ENCODE results near the gene NTN1. TPM values are rescaled to one million over a fixed set of nuclear protein-coding genes. Genes with fewer than 3 reads are reported as not detected.

The NTN1 gene
- total and polyA plus RNA-seq, 8 donors: 2.0 to 12.9 (median 9.0) TPM

- Histone ChIP-seq H3K4me3 (no peak overlapping the region), H3K4me1 (no peaks in the 10 kb centered on the region), H3K36me3 (no peaks in the 10 kb centered on the region), H3K27me3 (no peaks in the 10 kb centered on the region), H3K27ac (peak overlapping the region in 1 of 2 donors; percentile 19), H3K9me3 (peaks cover 0 to 18% of the 10 kb centered on the region in 2 donors)
- no peak for TF ChIP-seq CTCF (IDR thresholded peaks at IDR 0.05)
- ATAC-seq (peak; percentile 77), DNase-seq (no peak)
- intact Hi-C loops (cut with DNase I): no loop called here
Measured at GRCh38 chr17:9217151-9218056, 196.1 kb downstream of the NTN1 start.

- intact Hi-C loops (cut with DNase I): no loop called here
- Histone ChIP-seq H3K27me3 (no peaks in the 10 kb centered on the region), H3K9me3 (peaks cover 0 to 18% of the 10 kb centered on the region in 2 donors), H3K36me3 (no peaks in the 10 kb centered on the region), H3K27ac (peak overlapping the region in 1 of 2 donors; percentile 19), H3K4me1 (no peaks in the 10 kb centered on the region), H3K4me3 (no peak overlapping the region)
- DNase-seq (no peak), ATAC-seq (no peak)
- TF ChIP-seq CTCF (IDR thresholded peaks at IDR 0.05): no peak
Measured at GRCh38 chr17:9218064-9218635, 196.8 kb downstream of the NTN1 start.

GRCh38 chr17:9218911-9219310, 197.6 kb downstream of the NTN1 start:
- DNase-seq (peak in 1 of 4 donors; percentile 41), ATAC-seq (no peak)
- H3K27me3 ChIP-seq: no peaks in the 10 kb centered on the region
- H3K4me3 ChIP-seq: no peak overlapping the region
- H3K9me3 ChIP-seq: peaks cover 0 to 18% of the 10 kb centered on the region in 2 donors
- H3K27ac ChIP-seq: no peak overlapping the region
- intact Hi-C loops (cut with DNase I): no loop called here
- no peaks in the 10 kb centered on the region for H3K36me3 ChIP-seq
- TF ChIP-seq CTCF (IDR thresholded peaks at IDR 0.05): no peak
- no peaks in the 10 kb centered on the region for H3K4me1 ChIP-seq

GRCh38 chr17:9219631-9220397, 198.5 kb downstream of the NTN1 start:
- intact Hi-C loops (cut with DNase I): no loop called here
- H3K4me3 ChIP-seq: no peak overlapping the region
- ATAC-seq: no peak
- H3K27me3 ChIP-seq: no peaks in the 10 kb centered on the region
- peaks cover 0 to 17% of the 10 kb centered on the region in 2 donors for H3K9me3 ChIP-seq
- H3K36me3 ChIP-seq: no peaks in the 10 kb centered on the region
- no peaks in the 10 kb centered on the region for H3K4me1 ChIP-seq
- DNase-seq: peak in 1 of 4 donors; percentile 41
- H3K27ac ChIP-seq: no peak overlapping the region
- no peak for TF ChIP-seq CTCF (IDR thresholded peaks at IDR 0.05)
